Effector CD4-positive, alpha-beta T cell (primary cell): ENCODE measurements around the gene BNIPL.

Experiments
- DNase-seq: peaks from one replicate; pipeline ENCODE4 v3.0.0-alpha.2; 2020

Gene BNIPL

GRCh38 chr1:151010346-151010726 lies 26.1 kb upstream of the BNIPL start:
- no peak for DNase-seq

GRCh38 chr1:151011154-151011850 lies 25.1 kb upstream of the BNIPL start:
- no peak for DNase-seq

GRCh38 chr1:151012684-151013471 lies 23.5 kb upstream of the BNIPL start:
- no peak for DNase-seq

- no peak for DNase-seq
Observed at GRCh38 chr1:151013518-151013917, 22.9 kb upstream of the BNIPL start.

- DNase-seq = peak; percentile 90
Observed at GRCh38 chr1:151024540-151025146, 11.7 kb upstream of the BNIPL start.

- DNase-seq = no peak
Observed at GRCh38 chr1:151026460-151026859, 9.9 kb upstream of the BNIPL start.

- no peak for DNase-seq
Observed at GRCh38 chr1:151032164-151032563, 4.2 kb upstream of the BNIPL start.

- DNase-seq = no peak
Observed at GRCh38 chr1:151035167-151035566, 1.2 kb upstream of the BNIPL start.

GRCh38 chr1:151037032-151037431 lies 646 bp downstream of the BNIPL start:
- no peak for DNase-seq

- no peak for DNase-seq
Observed at GRCh38 chr1:151039521-151039920, 3.1 kb downstream of the BNIPL start.

GRCh38 chr1:151043163-151043562 lies 6.8 kb downstream of the BNIPL start:
- DNase-seq = no peak

- DNase-seq = peak; percentile 41
Observed at GRCh38 chr1:151047591-151047924, 11.2 kb downstream of the BNIPL start, which contains the start of gene C1orf56. C1orf56 (plus strand) TSS chr1:151047751; CDS start chr1:151047848, 97 bp downstream.

- DNase-seq = peak; percentile 38
Observed at GRCh38 chr1:151047925-151048644, 11.7 kb downstream of the BNIPL start.

GRCh38 chr1:151048645-151049032 lies 12.3 kb downstream of the BNIPL start:
- no peak for DNase-seq

- DNase-seq = no peak
Observed at GRCh38 chr1:151049458-151049857, 13.1 kb downstream of the BNIPL start.

GRCh38 chr1:151050051-151050688 lies 13.8 kb downstream of the BNIPL start:
- DNase-seq = no peak

GRCh38 chr1:151051356-151052009 lies 15.1 kb downstream of the BNIPL start:
- DNase-seq = no peak

GRCh38 chr1:151054971-151055547 lies 18.7 kb downstream of the BNIPL start:
- DNase-seq = no peak

- DNase-seq = no peak
Observed at GRCh38 chr1:151055581-151055980, 19.2 kb downstream of the BNIPL start.

GRCh38 chr1:151056149-151056548 lies 19.8 kb downstream of the BNIPL start:
- DNase-seq = peak; percentile 26

- no peak for DNase-seq
Observed at GRCh38 chr1:151058692-151059091, 22.3 kb downstream of the BNIPL start.
